Gastroesophageal sphincter (tissue), 3 donors: ENCODE measurements around the gene SHANK1.

Source experiments
- POLR2A ChIP-seq, 2 donors: fragments of 450-650 bp; IDR thresholded peaks; one replicate each; pipeline ENCODE4 v1.6.1; 2017; ENCODE audit warnings: antibody characterized with exemption in 2 of 2, mild to moderate bottlenecking in 2 of 2, moderate library complexity in 1 of 2
- POLR2AphosphoS5 ChIP-seq: sonication (generic); formaldehyde crosslinking; IDR thresholded peaks from one replicate; pipeline ENCODE4 v1.6.1; 2017; ENCODE audit warnings: antibody characterized with exemption
- TF ChIP-seq, protein P1 (sequence below), 4 experiments: fragments of 200-600 bp in 2 of 4; fragments of 450-650 bp in 2 of 4; sonication (generic) in 1 of 4; IDR thresholded peaks; one replicate each; pipeline ENCODE4 v1.5.1; 2017 to 2019; ENCODE audit warnings: antibody characterized with exemption in 4 of 4, mild to moderate bottlenecking in 2 of 4, moderate library complexity in 2 of 4

GRCh38 chr19:50739914-50740426, 20.4 kb upstream of the SHANK1 start:
- TF ChIP-seq, protein P1, sequence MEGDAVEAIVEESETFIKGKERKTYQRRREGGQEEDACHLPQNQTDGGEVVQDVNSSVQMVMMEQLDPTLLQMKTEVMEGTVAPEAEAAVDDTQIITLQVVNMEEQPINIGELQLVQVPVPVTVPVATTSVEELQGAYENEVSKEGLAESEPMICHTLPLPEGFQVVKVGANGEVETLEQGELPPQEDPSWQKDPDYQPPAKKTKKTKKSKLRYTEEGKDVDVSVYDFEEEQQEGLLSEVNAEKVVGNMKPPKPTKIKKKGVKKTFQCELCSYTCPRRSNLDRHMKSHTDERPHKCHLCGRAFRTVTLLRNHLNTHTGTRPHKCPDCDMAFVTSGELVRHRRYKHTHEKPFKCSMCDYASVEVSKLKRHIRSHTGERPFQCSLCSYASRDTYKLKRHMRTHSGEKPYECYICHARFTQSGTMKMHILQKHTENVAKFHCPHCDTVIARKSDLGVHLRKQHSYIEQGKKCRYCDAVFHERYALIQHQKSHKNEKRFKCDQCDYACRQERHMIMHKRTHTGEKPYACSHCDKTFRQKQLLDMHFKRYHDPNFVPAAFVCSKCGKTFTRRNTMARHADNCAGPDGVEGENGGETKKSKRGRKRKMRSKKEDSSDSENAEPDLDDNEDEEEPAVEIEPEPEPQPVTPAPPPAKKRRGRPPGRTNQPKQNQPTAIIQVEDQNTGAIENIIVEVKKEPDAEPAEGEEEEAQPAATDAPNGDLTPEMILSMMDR (IDR thresholded peaks at IDR 0.05), result no peak
- TF ChIP-seq POLR2A (IDR thresholded peaks at IDR 0.05), result no peak
- no peak for TF ChIP-seq POLR2AphosphoS5
